ENCODE measurements around the gene DOCK8. TPM values are rescaled to one million over a fixed set of nuclear protein-coding genes. Genes with fewer than 3 reads are reported as not detected.

DOCK8 gene
- total and polyA plus RNA-seq, 2 of the 13 experiments (the other 11 are each of a cell fraction or from before 2014, with no cell fraction given) = 0.28 to 0.38 TPM

DNA sequence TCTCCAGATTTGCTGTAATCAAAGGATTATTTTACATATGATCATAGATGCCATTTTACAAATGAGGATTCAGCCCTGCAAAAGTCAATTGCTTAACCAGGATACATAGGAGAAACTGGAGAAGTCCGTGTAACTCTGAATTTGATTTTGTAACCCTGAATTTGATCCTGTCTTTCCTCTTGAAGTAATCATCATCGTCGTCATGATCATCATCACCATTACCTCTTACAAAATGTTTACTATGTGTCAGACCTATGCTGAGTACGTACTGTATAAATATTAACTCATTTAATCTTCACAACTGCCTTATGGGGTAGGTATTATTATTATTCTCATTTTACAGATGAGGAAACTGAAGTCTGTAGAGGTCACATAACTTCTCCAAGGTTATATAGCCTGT is 271.5 kb downstream of the DOCK8 start:
- WGBS (ENCODE audit: low lambda C conversion rate) = 41% methylated on average over 4 of the region's 4 CpGs
- peaks cover 27% of the 10 kb centered on the region for H3K4me1 ChIP-seq (ENCODE audit: insufficient read depth, low read length)
- FAIRE-seq = no peak

GRCh38 chr9:487429-487828 is 272.8 kb downstream of the DOCK8 start:
- CTCF ChIA-PET (ENCODE audit: low intra/inter-chr PET ratio, low total read pairs) = no interaction called here
- POLR2A ChIA-PET = no interaction called here
- H3K36me3 ChIP-seq (replicated peaks in 1 of 2; ENCODE audit: control insufficient read depth in 1 of 2, insufficient read depth in 2 of 2, low read length in 2 of 2) = no peaks in the 10 kb centered on the region
- FAIRE-seq (no peak), ATAC-seq (no peak), DNase-seq (ENCODE audit: low spot score) (no peak)
- WGBS (ENCODE audit: low lambda C conversion rate) = 65% methylated on average over 1 of the region's 2 CpGs
- no peak overlapping the region for H3K4me3 ChIP-seq (replicated peaks in 1 of 3; ENCODE audit: insufficient read depth in 1 of 3, low read depth in 2 of 3, low read length in 3 of 3)
- no peak overlapping the region for H2AFZ ChIP-seq (ENCODE audit: low read length)
- peaks cover 27% of the 10 kb centered on the region for H3K4me1 ChIP-seq (ENCODE audit: insufficient read depth, low read length)
- H4K20me1 ChIP-seq (ENCODE audit: insufficient read depth, low read length) = no peaks in the 10 kb centered on the region; the same call in 1 of the 2 replicates
- H3K4me2 ChIP-seq (ENCODE audit: low read depth, low read length) = no peak overlapping the region
- in situ Hi-C loops (cut with HindIII; ENCODE audit: extremely low pct_ligation_motif_present, low pct_unique_long_range_greater_than_20kb) = no loop called here
- H3K27ac ChIP-seq (ENCODE audit: extremely low read length, insufficient read depth, low read length) = no peak overlapping the region
- H3K9ac ChIP-seq (ENCODE audit: insufficient read depth, low read depth, low read length) = no peak overlapping the region
- BruUV-seq (replicated peaks) = no TSS peak
- no peaks in the 10 kb centered on the region for H3K79me2 ChIP-seq (ENCODE audit: insufficient read depth, low read length)
- peaks cover 0 to 4% of the 10 kb centered on the region in 2 experiments; a peak in 2 of 5 replicates for H3K27me3 ChIP-seq (ENCODE audit: control insufficient read depth in 1 of 2, insufficient read depth in 2 of 2, low read length in 2 of 2)
- intact Hi-C loops (cut with micrococcal nuclease; ENCODE audit: unreplicated experiment) = no loop called here
- H3K9me3 ChIP-seq (ENCODE audit: low read length) = no peaks in the 10 kb centered on the region
- TF ChIP-seq ZNF83 (CRISPR knock-in tag; IDR thresholded peaks at IDR 0.05; ENCODE audit: borderline replicate concordance) (no peak), MBNL3 (CRISPR knock-in tag; conservative IDR thresholded peaks at IDR 0.05) (no peak), ZNF670 (CRISPR knock-in tag; IDR thresholded peaks at IDR 0.05; ENCODE audit: borderline replicate concordance) (no peak), AKAP8 (CRISPR knock-in tag; IDR thresholded peaks at IDR 0.05) (no peak), SCMH1 (CRISPR knock-in tag; IDR thresholded peaks at IDR 0.05; ENCODE audit: borderline replicate concordance) (no peak), ARNT (IDR thresholded peaks at IDR 0.05) (no peak), ZNF567 (CRISPR knock-in tag; IDR thresholded peaks at IDR 0.05; ENCODE audit: borderline replicate concordance) (no peak), ZNF776 (CRISPR knock-in tag; IDR thresholded peaks at IDR 0.05) (no peak), FOXA3 (CRISPR knock-in tag; IDR thresholded peaks at IDR 0.05) (no peak), ZNF598 (CRISPR knock-in tag; IDR thresholded peaks at IDR 0.05; ENCODE audit: borderline replicate concordance) (no peak), FOSL1 (CRISPR knock-in tag; IDR thresholded peaks at IDR 0.05; ENCODE audit: borderline replicate concordance) (no peak), CHD2 (IDR thresholded peaks at IDR 0.05; ENCODE audit: low read depth, low read length) (no peak), EZH2 (conservative IDR thresholded peaks at IDR 0.05; ENCODE audit: low read depth, low read length) (no peak), ZNF788 (CRISPR knock-in tag; IDR thresholded peaks at IDR 0.05; ENCODE audit: borderline replicate concordance) (no peak)
- TF ChIP-seq, protein P1, sequence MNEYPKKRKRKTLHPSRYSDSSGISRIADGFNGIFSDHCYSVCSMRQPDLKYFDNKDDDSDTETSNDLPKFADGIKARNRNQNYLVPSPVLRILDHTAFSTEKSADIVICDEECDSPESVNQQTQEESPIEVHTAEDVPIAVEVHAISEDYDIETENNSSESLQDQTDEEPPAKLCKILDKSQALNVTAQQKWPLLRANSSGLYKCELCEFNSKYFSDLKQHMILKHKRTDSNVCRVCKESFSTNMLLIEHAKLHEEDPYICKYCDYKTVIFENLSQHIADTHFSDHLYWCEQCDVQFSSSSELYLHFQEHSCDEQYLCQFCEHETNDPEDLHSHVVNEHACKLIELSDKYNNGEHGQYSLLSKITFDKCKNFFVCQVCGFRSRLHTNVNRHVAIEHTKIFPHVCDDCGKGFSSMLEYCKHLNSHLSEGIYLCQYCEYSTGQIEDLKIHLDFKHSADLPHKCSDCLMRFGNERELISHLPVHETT (CRISPR knock-in tag; conservative IDR thresholded peaks at IDR 0.05) = no peak
- TF ChIP-seq, protein P2, sequence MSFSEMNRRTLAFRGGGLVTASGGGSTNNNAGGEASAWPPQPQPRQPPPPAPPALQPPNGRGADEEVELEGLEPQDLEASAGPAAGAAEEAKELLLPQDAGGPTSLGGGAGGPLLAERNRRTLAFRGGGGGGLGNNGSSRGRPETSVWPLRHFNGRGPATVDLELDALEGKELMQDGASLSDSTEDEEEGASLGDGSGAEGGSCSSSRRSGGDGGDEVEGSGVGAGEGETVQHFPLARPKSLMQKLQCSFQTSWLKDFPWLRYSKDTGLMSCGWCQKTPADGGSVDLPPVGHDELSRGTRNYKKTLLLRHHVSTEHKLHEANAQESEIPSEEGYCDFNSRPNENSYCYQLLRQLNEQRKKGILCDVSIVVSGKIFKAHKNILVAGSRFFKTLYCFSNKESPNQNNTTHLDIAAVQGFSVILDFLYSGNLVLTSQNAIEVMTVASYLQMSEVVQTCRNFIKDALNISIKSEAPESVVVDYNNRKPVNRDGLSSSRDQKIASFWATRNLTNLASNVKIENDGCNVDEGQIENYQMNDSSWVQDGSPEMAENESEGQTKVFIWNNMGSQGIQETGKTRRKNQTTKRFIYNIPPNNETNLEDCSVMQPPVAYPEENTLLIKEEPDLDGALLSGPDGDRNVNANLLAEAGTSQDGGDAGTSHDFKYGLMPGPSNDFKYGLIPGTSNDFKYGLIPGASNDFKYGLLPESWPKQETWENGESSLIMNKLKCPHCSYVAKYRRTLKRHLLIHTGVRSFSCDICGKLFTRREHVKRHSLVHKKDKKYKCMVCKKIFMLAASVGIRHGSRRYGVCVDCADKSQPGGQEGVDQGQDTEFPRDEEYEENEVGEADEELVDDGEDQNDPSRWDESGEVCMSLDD (CRISPR knock-in tag; IDR thresholded peaks at IDR 0.05; ENCODE audit: borderline replicate concordance) = no peak

More for the DNA sequence above, 271.5 kb downstream of the DOCK8 start:
- no peaks in the 10 kb centered on the region for H3K36me3 ChIP-seq (replicated peaks in 1 of 2; ENCODE audit: control insufficient read depth in 1 of 2, insufficient read depth in 2 of 2, low read length in 2 of 2)
- in situ Hi-C loops (cut with HindIII; ENCODE audit: extremely low pct_ligation_motif_present, low pct_unique_long_range_greater_than_20kb) (no loop called here), intact Hi-C loops (cut with micrococcal nuclease; ENCODE audit: unreplicated experiment) (no loop called here)
- BruUV-seq (replicated peaks) = no TSS peak
- no peak overlapping the region for H3K4me2 ChIP-seq (ENCODE audit: low read depth, low read length)
- POLR2A ChIA-PET = no interaction called here
- H4K20me1 ChIP-seq (ENCODE audit: insufficient read depth, low read length) = no peaks in the 10 kb centered on the region; the same call in 1 of the 2 replicates
- DNase-seq (ENCODE audit: low spot score) (no peak), ATAC-seq (no peak)
- H3K9ac ChIP-seq (ENCODE audit: insufficient read depth, low read depth, low read length) = no peak overlapping the region
- no peak overlapping the region for H2AFZ ChIP-seq (ENCODE audit: low read length)
- H3K9me3 ChIP-seq (ENCODE audit: low read length) = no peaks in the 10 kb centered on the region
- H3K27ac ChIP-seq (ENCODE audit: extremely low read length, insufficient read depth, low read length) = no peak overlapping the region
- H3K4me3 ChIP-seq (replicated peaks in 1 of 3; ENCODE audit: insufficient read depth in 1 of 3, low read depth in 2 of 3, low read length in 3 of 3) = no peak overlapping the region
- no peaks in the 10 kb centered on the region for H3K79me2 ChIP-seq (ENCODE audit: insufficient read depth, low read length)
- peak; percentile 38; the same call in 1 of the 2 replicates for TF ChIP-seq CREB1 (IDR thresholded peaks at IDR 0.05)
- TF ChIP-seq CREB1 (CRISPR knock-in tag; IDR thresholded peaks at IDR 0.05) = no peak
- TF ChIP-seq ZNF230 (CRISPR knock-in tag; IDR thresholded peaks at IDR 0.05) = no peak
- CTCF ChIA-PET (ENCODE audit: low intra/inter-chr PET ratio, low total read pairs) = no interaction called here
- H3K27me3 ChIP-seq (ENCODE audit: control insufficient read depth in 1 of 2, insufficient read depth in 2 of 2, low read length in 2 of 2) = peaks cover 0 to 4% of the 10 kb centered on the region in 2 experiments; a peak in 2 of 5 replicates
